ENCODE data around the gene GHITM. TPM values are rescaled to one million over a fixed set of nuclear protein-coding genes. Genes with fewer than 3 reads are reported as not detected.

The GHITM gene
- total and polyA plus RNA-seq, 2 of the 13 experiments (the other 11 are each of a cell fraction or from before 2014, with no cell fraction given): 163 to 212 TPM

DNA sequence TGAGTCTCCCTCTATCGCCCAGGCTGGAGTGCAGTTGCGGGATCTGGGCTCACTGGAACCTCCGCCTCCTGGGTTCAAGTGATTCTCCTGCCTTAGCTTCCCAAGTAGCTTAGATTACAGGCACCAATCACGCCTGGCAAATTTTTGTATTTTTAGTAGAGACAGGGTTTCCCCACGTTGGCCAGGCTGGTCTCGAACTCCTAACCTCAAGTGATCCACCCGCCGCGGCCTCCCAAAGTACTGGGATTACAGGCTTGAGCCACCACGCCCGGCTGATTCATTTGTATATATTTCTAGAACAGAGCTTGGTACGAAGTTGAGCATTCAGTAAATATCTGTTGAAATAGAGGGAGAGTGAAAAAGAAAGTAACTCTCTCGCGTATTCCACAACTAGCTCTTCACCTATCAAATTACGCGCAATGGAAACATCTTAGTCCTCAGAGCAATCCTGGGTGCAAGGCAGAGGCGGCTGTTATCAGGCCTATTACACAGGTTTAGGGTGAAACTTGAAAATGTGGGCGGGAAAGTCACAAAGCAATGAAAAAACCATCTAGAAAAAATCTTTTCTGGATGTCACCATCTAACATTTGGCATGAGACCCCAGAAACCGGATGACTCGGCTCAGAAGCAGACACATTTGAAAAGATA, 707 bp upstream of the GHITM start (continued):
- TF ChIP-seq, protein P1, sequence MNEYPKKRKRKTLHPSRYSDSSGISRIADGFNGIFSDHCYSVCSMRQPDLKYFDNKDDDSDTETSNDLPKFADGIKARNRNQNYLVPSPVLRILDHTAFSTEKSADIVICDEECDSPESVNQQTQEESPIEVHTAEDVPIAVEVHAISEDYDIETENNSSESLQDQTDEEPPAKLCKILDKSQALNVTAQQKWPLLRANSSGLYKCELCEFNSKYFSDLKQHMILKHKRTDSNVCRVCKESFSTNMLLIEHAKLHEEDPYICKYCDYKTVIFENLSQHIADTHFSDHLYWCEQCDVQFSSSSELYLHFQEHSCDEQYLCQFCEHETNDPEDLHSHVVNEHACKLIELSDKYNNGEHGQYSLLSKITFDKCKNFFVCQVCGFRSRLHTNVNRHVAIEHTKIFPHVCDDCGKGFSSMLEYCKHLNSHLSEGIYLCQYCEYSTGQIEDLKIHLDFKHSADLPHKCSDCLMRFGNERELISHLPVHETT (CRISPR knock-in tag; conservative IDR thresholded peaks at IDR 0.05): no peak
- TF ChIP-seq, protein P2, sequence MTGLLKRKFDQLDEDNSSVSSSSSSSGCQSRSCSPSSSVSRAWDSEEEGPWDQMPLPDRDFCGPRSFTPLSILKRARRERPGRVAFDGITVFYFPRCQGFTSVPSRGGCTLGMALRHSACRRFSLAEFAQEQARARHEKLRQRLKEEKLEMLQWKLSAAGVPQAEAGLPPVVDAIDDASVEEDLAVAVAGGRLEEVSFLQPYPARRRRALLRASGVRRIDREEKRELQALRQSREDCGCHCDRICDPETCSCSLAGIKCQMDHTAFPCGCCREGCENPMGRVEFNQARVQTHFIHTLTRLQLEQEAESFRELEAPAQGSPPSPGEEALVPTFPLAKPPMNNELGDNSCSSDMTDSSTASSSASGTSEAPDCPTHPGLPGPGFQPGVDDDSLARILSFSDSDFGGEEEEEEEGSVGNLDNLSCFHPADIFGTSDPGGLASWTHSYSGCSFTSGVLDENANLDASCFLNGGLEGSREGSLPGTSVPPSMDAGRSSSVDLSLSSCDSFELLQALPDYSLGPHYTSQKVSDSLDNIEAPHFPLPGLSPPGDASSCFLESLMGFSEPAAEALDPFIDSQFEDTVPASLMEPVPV (CRISPR knock-in tag; IDR thresholded peaks at IDR 0.05): 0 out of 2 replicates have a peak, but pooled peaks have one; percentile 1
- TF ChIP-seq POGZ (CRISPR knock-in tag; IDR thresholded peaks at IDR 0.05): no peak
- no peak for TF ChIP-seq ZNF749 (CRISPR knock-in tag; IDR thresholded peaks at IDR 0.05; ENCODE audit: borderline replicate concordance)
- TF ChIP-seq ZNF607 (CRISPR knock-in tag; IDR thresholded peaks at IDR 0.05; ENCODE audit: borderline replicate concordance): 0 out of 2 replicates have a peak, but pooled peaks have one; percentile 5
- TF ChIP-seq, protein P3, sequence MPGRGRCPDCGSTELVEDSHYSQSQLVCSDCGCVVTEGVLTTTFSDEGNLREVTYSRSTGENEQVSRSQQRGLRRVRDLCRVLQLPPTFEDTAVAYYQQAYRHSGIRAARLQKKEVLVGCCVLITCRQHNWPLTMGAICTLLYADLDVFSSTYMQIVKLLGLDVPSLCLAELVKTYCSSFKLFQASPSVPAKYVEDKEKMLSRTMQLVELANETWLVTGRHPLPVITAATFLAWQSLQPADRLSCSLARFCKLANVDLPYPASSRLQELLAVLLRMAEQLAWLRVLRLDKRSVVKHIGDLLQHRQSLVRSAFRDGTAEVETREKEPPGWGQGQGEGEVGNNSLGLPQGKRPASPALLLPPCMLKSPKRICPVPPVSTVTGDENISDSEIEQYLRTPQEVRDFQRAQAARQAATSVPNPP (CRISPR knock-in tag; IDR thresholded peaks at IDR 0.05): no peak

DNA sequence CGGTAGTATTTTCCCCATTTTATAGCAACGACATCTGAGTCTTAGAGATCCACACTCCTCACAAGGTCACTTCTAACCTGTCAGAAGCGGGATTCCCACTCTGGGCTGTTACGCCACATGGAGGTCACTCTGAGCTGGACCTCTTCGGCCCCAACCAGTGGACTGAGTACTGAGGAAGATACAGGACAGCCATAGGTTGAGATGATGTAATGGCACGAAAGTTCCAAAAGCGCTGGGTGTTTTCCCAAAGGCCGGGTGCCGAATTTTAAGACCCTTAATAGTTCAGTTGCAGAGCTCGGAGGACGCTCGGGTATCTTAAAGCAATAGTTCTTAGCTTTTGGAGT, 699 bp downstream of the GHITM start:
- ChIA-PET POLR2A (interaction anchor here (1.0 to 2.0 kb wide), 3 partner anchors 8 to 75 kb away, joined by 3 to 8 read pairs (median 3); no protein-coding TSS in a partner anchor), CTCF (ENCODE audit: low intra/inter-chr PET ratio, low total read pairs) (no interaction called here)
- Histone ChIP-seq H3K4me3 (replicated peaks in 1 of 3; ENCODE audit: insufficient read depth in 1 of 3, low read depth in 2 of 3, low read length in 3 of 3) (peak overlapping the region; percentile 77 to 96 (median 87)), H3K4me2 (ENCODE audit: low read depth, low read length) (peak overlapping the region; percentile 86), H3K36me3 (replicated peaks in 1 of 2; ENCODE audit: control insufficient read depth in 1 of 2, insufficient read depth in 2 of 2, low read length in 2 of 2) (peaks cover 6 to 25% of the 10 kb centered on the region in 2 experiments; a peak in 4 of 5 replicates), H3K27me3 (ENCODE audit: control insufficient read depth in 1 of 2, insufficient read depth in 2 of 2, low read length in 2 of 2) (no peaks in the 10 kb centered on the region; a peak in 1 of 5 replicates), H3K4me1 (ENCODE audit: insufficient read depth, low read length) (peaks cover 38% of the 10 kb centered on the region), H4K20me1 (ENCODE audit: insufficient read depth, low read length) (no peaks in the 10 kb centered on the region), H3K27ac (ENCODE audit: extremely low read length, insufficient read depth, low read length) (peak overlapping the region; percentile 85), H3K79me2 (ENCODE audit: insufficient read depth, low read length) (peaks cover 26% of the 10 kb centered on the region), H3K9ac (ENCODE audit: insufficient read depth, low read depth, low read length) (peak overlapping the region; percentile 94), H3K9me3 (ENCODE audit: low read length) (no peaks in the 10 kb centered on the region), H2AFZ (ENCODE audit: low read length) (no peak overlapping the region)
- DNase-seq (ENCODE audit: low spot score) (peak; percentile 51), ATAC-seq (peak; percentile 80), FAIRE-seq (no peak)
- intact Hi-C loops (cut with micrococcal nuclease; ENCODE audit: unreplicated experiment): no loop called here
- in situ Hi-C loops (cut with HindIII; ENCODE audit: extremely low pct_ligation_motif_present, low pct_unique_long_range_greater_than_20kb): no loop called here
- 0% methylated on average over 5 of the region's 12 CpGs for WGBS (ENCODE audit: low lambda C conversion rate)
- no TSS peak for BruUV-seq (replicated peaks)
- TF ChIP-seq LCORL (IDR thresholded peaks at IDR 0.05) (no peak), LCORL (CRISPR knock-in tag; IDR thresholded peaks at IDR 0.05) (no peak), CBX5 (CRISPR knock-in tag; IDR thresholded peaks at IDR 0.05; ENCODE audit: borderline replicate concordance) (no peak), HNRNPLL (IDR thresholded peaks at IDR 0.05; ENCODE audit: low read depth, low read length, poor library complexity, severe bottlenecking) (no peak)
- TF ChIP-seq, protein P4, sequence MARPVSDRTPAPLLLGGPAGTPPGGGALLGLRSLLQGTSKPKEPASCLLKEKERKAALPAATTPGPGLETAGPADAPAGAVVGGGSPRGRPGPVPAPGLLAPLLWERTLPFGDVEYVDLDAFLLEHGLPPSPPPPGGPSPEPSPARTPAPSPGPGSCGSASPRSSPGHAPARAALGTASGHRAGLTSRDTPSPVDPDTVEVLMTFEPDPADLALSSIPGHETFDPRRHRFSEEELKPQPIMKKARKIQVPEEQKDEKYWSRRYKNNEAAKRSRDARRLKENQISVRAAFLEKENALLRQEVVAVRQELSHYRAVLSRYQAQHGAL (CRISPR knock-in tag; IDR thresholded peaks at IDR 0.05; ENCODE audit: not compliant biosample characterization): peak; percentile 3
- TF ChIP-seq, protein P5, sequence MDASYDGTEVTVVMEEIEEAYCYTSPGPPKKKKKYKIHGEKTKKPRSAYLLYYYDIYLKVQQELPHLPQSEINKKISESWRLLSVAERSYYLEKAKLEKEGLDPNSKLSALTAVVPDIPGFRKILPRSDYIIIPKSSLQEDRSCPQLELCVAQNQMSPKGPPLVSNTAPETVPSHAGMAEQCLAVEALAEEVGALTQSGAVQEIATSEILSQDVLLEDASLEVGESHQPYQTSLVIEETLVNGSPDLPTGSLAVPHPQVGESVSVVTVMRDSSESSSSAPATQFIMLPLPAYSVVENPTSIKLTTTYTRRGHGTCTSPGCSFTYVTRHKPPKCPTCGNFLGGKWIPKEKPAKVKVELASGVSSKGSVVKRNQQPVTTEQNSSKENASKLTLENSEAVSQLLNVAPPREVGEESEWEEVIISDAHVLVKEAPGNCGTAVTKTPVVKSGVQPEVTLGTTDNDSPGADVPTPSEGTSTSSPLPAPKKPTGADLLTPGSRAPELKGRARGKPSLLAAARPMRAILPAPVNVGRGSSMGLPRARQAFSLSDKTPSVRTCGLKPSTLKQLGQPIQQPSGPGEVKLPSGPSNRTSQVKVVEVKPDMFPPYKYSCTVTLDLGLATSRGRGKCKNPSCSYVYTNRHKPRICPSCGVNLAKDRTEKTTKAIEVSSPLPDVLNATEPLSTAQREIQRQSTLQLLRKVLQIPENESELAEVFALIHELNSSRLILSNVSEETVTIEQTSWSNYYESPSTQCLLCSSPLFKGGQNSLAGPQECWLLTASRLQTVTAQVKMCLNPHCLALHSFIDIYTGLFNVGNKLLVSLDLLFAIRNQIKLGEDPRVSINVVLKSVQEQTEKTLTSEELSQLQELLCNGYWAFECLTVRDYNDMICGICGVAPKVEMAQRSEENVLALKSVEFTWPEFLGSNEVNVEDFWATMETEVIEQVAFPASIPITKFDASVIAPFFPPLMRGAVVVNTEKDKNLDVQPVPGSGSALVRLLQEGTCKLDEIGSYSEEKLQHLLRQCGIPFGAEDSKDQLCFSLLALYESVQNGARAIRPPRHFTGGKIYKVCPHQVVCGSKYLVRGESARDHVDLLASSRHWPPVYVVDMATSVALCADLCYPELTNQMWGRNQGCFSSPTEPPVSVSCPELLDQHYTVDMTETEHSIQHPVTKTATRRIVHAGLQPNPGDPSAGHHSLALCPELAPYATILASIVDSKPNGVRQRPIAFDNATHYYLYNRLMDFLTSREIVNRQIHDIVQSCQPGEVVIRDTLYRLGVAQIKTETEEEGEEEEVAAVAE (CRISPR knock-in tag; IDR thresholded peaks at IDR 0.05; ENCODE audit: borderline replicate concordance): peak; percentile 54; the same call in 1 of the 2 replicates

Data from HepG2 (cell line).